Ascending aorta (tissue), 2 donors: ENCODE results near the gene CEACAM4. TPM values are rescaled to one million over a fixed set of nuclear protein-coding genes. Genes with fewer than 3 reads are reported as not detected.
A peak's percentile ranks its signal among the peaks of the same experiment; 100 is the strongest.

Experiments
- DNase-seq, 2 donors: peaks; one replicate each; pipeline ENCODE4 v3.0.0-alpha.2; 2019; ENCODE audit warnings: low spot score in 2 of 2
- H3K27ac ChIP-seq, 2 donors: fragments of 200-600 bp; sonication (generic); one replicate each; pipeline ENCODE4 v1.5.1; 2016 to 2017; ENCODE audit warnings: mild to moderate bottlenecking in 1 of 2
- H3K27me3 ChIP-seq: fragments of 200-600 bp; sonication (generic); one replicate; pipeline ENCODE4 v1.5.1; 2017
- H3K36me3 ChIP-seq, 2 donors: fragments of 200-600 bp; sonication (generic); one replicate each; pipeline ENCODE4 v1.5.1; 2016
- H3K4me1 ChIP-seq, 2 donors: fragments of 200-600 bp; sonication (generic); one replicate each; pipeline ENCODE4 v1.5.1; 2016 to 2017; ENCODE audit warnings: mild to moderate bottlenecking in 1 of 2
- H3K4me3 ChIP-seq, 2 donors: fragments of 200-600 bp; sonication (generic); one replicate each; pipeline ENCODE4 v1.5.1; 2016 to 2017; ENCODE audit warnings: mild to moderate bottlenecking in 1 of 2
- H3K9me3 ChIP-seq, 2 donors: fragments of 200-600 bp; sonication (generic); one replicate each; pipeline ENCODE4 v1.5.1; 2016
- intact Hi-C: fragments of 100-400 bp; cut with DNase I; formaldehyde crosslinking; loops from one replicate; pipeline ENCODE4 v1.15.1; 2023
- total RNA-seq: library from RNA; depleted of rRNA; stranded (reverse); fragments of >200 nt; gene quantifications from one replicate; pipeline ENCODE4 v1.1.0, GENCODE V29; 2016
- TF ChIP-seq, protein P1 (sequence below), 3 experiments: fragments of 200-600 bp in 2 of 3; fragments of 450-650 bp in 1 of 3; sonication (generic) in 2 of 3; IDR thresholded peaks; one replicate each; pipeline ENCODE4 v1.5.1; 2016 to 2019; ENCODE audit warnings: antibody characterized with exemption in 3 of 3, mild to moderate bottlenecking in 1 of 3, moderate library complexity in 1 of 3

The CEACAM4 gene
- total RNA-seq, 1 donor from 2014 or later, result not detected

DNA sequence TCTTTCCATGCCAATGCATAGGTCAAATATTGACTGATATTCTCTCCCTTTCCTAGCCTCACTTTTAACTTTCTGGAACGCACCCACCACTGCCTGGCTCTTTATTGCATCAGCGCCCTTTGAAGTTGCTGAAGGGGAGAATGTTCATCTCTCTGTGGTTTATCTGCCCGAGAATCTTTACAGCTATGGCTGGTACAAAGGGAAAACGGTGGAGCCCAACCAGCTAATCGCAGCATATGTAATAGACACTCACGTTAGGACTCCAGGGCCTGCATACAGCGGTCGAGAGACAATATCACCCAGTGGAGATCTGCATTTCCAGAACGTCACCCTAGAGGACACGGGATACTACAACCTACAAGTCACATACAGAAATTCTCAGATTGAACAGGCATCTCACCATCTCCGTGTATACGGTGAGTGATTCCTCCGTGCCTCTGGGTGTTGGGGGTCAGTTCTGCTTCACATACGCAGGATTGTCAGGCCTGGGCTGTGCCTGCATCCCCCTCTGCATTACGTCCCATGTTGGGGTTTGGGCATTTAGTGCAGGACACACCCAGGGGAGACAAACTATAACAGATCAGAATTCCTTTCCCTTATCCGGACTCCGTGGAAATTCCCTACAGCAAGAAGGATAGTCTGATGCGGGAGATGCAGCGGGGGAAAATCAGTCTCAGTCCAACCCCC lies 49.6 kb downstream of the CEACAM4 start:
- H3K27me3 ChIP-seq, result no peaks in the 10 kb centered on the region

DNA sequence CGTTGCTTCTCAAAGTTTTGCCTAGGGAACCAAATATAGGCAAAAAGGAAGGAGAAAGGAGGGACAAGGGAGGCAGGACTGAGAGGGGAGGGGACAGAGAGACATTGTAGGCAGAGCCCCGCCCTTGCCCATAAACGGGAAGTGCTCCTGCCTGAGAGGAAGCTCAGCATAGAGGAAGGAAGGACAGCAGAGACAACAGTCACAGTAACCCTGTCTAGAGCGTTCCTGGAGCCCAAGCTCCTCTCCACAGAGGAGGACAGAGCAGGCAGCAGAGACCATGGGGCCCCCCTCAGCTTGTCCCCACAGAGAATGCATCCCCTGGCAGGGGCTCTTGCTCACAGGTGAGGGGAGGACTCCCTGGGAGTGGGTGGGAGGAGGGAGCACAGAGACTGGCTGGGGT lies 50.9 kb downstream of the CEACAM4 start, which contains the start of gene CEACAM21:
TSS of gene CEACAM21 (plus strand) at position 169 of the 400 bp plus-strand sequence. CDS start at position 278, 109 bp downstream.
- Histone ChIP-seq H3K9me3 (no peaks in the 10 kb centered on the region), H3K27ac (no peak within 1 kb of the TSS), H3K36me3 (no peaks in the 10 kb centered on the region), H3K4me1 (no peaks in the 10 kb centered on the region), H3K27me3 (no peaks in the 10 kb centered on the region), H3K4me3 (no peak within 1 kb of the TSS)
- intact Hi-C loops, result no loop called here
- TF ChIP-seq, protein P1, sequence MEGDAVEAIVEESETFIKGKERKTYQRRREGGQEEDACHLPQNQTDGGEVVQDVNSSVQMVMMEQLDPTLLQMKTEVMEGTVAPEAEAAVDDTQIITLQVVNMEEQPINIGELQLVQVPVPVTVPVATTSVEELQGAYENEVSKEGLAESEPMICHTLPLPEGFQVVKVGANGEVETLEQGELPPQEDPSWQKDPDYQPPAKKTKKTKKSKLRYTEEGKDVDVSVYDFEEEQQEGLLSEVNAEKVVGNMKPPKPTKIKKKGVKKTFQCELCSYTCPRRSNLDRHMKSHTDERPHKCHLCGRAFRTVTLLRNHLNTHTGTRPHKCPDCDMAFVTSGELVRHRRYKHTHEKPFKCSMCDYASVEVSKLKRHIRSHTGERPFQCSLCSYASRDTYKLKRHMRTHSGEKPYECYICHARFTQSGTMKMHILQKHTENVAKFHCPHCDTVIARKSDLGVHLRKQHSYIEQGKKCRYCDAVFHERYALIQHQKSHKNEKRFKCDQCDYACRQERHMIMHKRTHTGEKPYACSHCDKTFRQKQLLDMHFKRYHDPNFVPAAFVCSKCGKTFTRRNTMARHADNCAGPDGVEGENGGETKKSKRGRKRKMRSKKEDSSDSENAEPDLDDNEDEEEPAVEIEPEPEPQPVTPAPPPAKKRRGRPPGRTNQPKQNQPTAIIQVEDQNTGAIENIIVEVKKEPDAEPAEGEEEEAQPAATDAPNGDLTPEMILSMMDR (IDR thresholded peaks at IDR 0.05), result no peak
- DNase-seq, result peak in 1 of 2 donors; percentile 40

More for the DNA sequence above, 49.6 kb downstream of the CEACAM4 start:
- TF ChIP-seq, protein P1 (IDR thresholded peaks at IDR 0.05), result no peak
- H3K27ac ChIP-seq, result no peak overlapping the region
- no peaks in the 10 kb centered on the region for H3K4me1 ChIP-seq
- intact Hi-C loops, result no loop called here
- H3K9me3 ChIP-seq, result no peaks in the 10 kb centered on the region
- DNase-seq, result no peak
- no peaks in the 10 kb centered on the region for H3K36me3 ChIP-seq
- no peak overlapping the region for H3K4me3 ChIP-seq

DNA sequence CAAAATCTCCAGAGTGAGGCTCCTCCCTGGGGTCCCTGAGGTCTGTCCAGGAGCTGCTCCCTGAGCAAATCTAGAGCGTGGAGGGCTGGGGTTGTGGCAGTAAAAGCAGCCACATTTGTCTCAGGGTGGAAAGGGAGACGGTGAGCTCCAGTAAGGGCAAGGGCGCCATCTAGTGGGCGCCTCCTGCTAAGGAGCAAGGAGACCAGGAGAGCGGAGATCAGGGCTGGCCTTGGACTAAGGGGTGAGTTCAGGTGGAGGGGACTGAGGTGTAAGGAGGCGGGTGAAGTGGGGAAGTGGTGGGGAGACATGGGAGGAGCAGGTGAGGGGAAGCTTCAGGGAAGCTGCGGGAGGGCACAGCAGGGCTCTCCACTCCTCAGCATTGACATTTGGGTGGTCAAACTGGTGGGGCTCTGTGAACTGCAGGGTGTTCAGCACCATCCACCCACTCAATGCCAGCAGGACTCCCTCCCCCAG lies 56.2 kb downstream of the CEACAM4 start:
- no peaks in the 10 kb centered on the region for H3K36me3 ChIP-seq
- TF ChIP-seq, protein P1 (IDR thresholded peaks at IDR 0.05), result peak; percentile 47 to 64 (median 60)
- H3K4me3 ChIP-seq, result no peak overlapping the region
- no peaks in the 10 kb centered on the region for H3K27me3 ChIP-seq
- H3K4me1 ChIP-seq, result no peaks in the 10 kb centered on the region
- peak in 1 of 2 donors; percentile 78 for DNase-seq
- no peak overlapping the region for H3K27ac ChIP-seq
- intact Hi-C loops, result no loop called here
- H3K9me3 ChIP-seq, result peaks cover 0 to 2% of the 10 kb centered on the region in 2 donors

DNA sequence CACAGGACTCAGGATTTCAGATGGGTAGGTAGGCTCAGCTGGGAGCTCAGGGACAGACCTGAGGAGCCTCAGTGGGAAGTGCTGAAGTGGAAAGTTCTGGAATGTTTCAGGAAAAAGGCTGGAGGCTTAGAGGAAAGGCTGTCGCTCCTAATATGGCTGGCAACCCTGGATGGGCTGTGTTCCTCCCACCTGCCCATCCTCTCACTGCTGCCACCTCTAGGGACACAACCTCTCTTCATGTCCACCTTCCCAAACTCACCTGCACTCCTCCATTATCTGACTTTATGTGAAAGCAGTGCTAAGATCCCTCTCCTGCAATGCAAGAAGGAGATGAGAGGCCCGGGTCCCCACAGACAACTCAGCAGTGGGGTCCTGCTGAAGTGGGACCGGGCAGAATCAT lies 56.7 kb downstream of the CEACAM4 start:
- Histone ChIP-seq H3K4me3 (no peak overlapping the region), H3K4me1 (no peaks in the 10 kb centered on the region), H3K36me3 (no peaks in the 10 kb centered on the region), H3K27me3 (peaks cover under 1% of the 10 kb centered on the region), H3K27ac (no peak overlapping the region), H3K9me3 (peaks cover 0 to 2% of the 10 kb centered on the region in 2 donors)
- TF ChIP-seq, protein P1 (IDR thresholded peaks at IDR 0.05), result no peak
- intact Hi-C loops, result no loop called here
- DNase-seq, result no peak

- intact Hi-C loops, result no loop called here
Observed at GRCh38 chr19:41569481-41570150, 57.3 kb downstream of the CEACAM4 start.

More at GRCh38 chr19:41569481-41570150, 57.3 kb downstream of the CEACAM4 start:
- Histone ChIP-seq H3K27me3 (peaks cover 6% of the 10 kb centered on the region), H3K4me1 (no peaks in the 10 kb centered on the region), H3K4me3 (no peak overlapping the region), H3K27ac (no peak overlapping the region), H3K9me3 (peaks cover 0 to 2% of the 10 kb centered on the region in 2 donors), H3K36me3 (no peaks in the 10 kb centered on the region)
- TF ChIP-seq, protein P1 (IDR thresholded peaks at IDR 0.05), result no peak
- DNase-seq, result no peak

Other genes starting within 250 kb of the CEACAM4 start
- 30.3 TPM for gene EXOSC5, start 229.7 kb downstream of the CEACAM4 start, total RNA-seq
- 28.5 TPM for gene BCKDHA, start 229.3 kb downstream of the CEACAM4 start, total RNA-seq
- gene B3GNT8, start 199.7 kb downstream of the CEACAM4 start, total RNA-seq, result 3.7 TPM
- gene DMAC2, start 187.2 kb downstream of the CEACAM4 start, total RNA-seq, result 21.2 TPM
- gene ERICH4, start 183.9 kb downstream of the CEACAM4 start, total RNA-seq, result not detected
- gene CEACAM21, start 50.9 kb downstream of the CEACAM4 start, total RNA-seq, result not detected
- not detected for gene CEACAM7, start 61.2 kb upstream of the CEACAM4 start, total RNA-seq
- gene CEACAM5, start 81.6 kb upstream of the CEACAM4 start, total RNA-seq, result not detected
- not detected for gene CEACAM6, start 128.5 kb upstream of the CEACAM4 start, total RNA-seq
- gene CEACAM3, start 169.5 kb upstream of the CEACAM4 start, total RNA-seq, result not detected
- gene LYPD4, start 217.6 kb upstream of the CEACAM4 start, total RNA-seq, result not detected
- not detected for gene DMRTC2, start 218.0 kb upstream of the CEACAM4 start, total RNA-seq
- 956 TPM for gene RPS19, start 233.2 kb upstream of the CEACAM4 start, total RNA-seq